Hippocampal formation (tissue), 2 donors: ENCODE results near the gene CD79A.
"Not testable (repeated sequence)": the region's sequence is repeated elsewhere in the genome, so short reads cannot be mapped to it uniquely, and the experiment has no call there.

Experiments used
- DNase-seq, 2 donors: peaks; one replicate each; lab custom pipeline; 2025; lab: John Stamatoyannopoulos, UW

CD79A gene

DNA sequence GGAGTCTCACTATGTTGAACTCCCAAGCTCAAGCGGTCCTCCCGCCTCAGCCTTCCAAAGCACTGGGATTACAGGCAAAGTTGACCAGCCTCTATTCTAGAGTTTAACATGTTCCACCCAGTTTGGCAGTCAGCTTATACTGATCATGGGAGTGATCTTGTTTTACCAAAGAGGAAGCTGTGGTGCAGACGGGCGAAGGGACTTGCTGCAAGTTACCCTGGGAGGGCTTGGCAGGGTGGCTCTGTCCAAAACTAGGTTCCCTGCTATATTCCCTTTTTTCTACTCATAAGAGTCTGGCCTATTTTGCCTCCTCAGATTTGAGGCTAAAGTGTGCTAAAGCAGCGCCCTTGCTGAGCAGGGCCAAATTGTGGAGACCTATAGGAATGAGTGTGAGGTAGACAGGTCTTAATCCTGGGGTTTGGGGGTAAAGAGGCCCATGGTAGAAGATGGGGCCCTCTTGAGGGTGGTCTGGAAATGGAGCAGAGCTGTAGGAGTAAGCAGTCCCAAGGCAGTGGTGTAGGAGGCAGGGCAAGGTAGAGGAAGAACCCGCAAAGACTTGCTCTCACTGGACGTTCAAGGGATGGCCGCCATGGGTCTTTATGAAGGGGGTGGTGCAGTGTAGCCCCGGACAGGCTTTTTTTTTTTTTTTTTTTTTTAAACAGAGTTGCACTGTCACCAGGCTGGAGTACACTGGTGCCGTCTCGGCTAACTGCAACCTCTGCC is 13.7 kb upstream of the CD79A start:
- no peak for DNase-seq

- DNase-seq, result no peak
Measured at GRCh38 chr19:41864374-41864773, 12.7 kb upstream of the CD79A start.

DNA sequence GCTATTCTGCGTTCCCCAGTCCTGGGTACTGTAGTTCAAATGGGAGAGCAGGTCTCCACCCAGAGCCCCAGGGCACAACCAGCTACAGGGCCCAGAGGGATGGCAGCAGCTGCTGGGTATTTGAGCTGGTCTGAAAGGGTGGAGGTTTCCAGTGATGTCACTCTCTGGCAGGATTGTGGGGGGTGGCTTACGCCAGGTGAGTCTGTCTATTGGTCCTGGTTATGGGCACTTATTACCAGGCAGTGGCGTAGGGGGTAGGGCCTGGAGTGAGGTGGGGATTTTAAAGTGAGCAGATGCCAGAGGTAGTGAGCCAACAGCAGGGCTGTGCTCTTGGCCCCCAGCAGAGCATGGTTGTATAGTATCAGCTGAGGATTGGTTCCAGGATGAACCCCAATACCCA is 10.8 kb upstream of the CD79A start:
- DNase-seq, result no peak

- no peak for DNase-seq
Measured at GRCh38 chr19:41868120-41868988, 8.7 kb upstream of the CD79A start.

DNA sequence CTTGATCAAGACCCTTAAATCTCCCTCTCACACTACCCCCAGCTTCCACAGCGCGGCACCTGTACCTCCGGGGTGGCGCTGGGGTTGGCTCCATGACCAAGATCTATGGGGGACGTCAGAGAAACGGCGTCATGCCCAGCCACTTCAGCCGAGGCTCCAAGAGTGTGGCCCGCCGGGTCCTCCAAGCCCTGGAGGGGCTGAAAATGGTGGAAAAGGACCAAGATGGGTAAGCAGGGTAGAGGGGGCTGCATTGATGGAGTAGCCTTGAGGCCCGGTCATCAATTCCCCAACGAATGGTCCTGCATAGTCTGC is 8.1 kb upstream of the CD79A start:
- no peak for DNase-seq

GRCh38 chr19:41869374-41869955 is 7.6 kb upstream of the CD79A start:
- no peak for DNase-seq

- no peak for DNase-seq
Measured at GRCh38 chr19:41870401-41870873, 6.6 kb upstream of the CD79A start.

- no peak for DNase-seq
Measured at GRCh38 chr19:41871573-41872383, 5.3 kb upstream of the CD79A start.

DNA sequence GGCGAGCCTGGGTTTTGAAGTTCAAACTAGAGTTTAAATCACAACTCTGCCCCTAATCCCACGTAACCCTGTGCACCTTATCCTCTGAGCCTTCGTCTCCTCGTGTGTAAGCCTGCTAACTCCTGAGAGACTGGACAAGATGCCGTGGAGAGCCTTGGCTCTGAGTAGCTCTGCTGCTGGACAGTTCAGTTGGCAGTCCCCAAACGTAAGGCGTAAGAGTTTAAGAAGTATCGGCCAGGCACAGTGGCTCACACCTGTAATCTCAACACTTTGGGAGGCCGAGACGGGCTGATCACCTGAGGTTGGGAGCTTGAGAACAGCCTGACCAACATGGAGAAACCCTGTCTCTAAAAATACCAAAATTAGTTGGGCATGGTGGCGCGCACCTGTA is 4.7 kb upstream of the CD79A start:
- no peak for DNase-seq

DNA sequence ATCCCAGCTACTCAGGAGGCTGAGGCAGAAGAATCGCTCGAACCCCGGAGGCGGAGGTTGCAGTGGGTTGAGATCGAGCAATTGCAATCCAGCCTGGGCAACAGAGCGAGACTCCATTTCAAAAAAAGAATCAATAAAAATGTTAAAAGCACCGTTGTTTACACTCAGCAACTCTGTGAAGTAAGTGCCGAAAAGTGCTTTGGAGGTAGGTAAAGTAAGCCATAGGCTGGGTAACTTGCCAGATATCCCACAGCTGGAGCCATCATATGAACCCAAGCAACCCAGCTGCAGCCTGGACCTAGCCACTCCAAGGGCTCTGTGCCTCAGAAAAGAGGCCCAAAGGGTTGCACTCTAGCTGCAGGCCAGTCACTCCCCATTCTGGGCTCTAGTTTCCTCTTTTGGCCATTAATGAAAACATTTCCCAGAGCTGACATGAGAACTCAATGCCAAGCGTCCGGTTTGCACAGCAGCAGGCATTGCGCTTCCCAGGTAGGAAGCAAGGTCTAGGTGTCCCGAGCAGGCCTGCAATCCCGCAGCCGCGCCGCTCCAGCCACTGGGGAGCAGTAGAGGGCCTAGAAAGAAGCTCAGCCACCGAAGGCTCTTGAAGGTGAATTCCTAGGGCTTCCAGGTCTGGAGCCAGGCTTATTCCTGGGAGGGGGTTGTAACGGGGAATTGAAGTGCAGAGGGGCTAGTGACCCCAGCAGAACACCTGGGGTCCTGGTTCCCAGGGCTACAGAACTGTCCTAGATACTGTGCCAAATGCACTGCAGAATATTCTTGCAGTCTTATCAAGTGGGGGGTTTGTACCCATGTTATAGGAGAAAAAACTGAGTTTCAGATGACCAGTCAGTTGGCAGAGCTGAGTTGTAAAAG is 4.1 kb upstream of the CD79A start:
- peak; percentile 24 to 46 for DNase-seq

DNA sequence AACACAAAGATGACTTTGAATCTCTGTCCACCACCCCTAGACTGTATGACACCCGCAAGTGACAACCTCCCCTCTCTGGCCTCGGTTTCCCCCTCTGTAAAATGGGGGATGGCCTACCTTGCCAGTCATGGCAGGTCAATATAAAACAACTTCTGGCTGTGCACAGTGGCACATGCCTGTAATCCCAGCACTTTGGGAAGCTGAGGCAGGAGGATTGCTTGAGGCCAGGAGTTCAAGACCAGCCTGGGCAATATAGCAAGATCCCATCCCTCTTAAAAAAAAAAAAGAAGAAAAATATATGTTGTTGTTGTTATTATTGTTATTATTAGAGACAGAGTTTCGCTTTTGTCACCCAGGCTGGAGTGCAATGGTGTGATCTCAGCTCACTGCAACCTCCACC is 1.1 kb upstream of the CD79A start:
- DNase-seq, result not testable (repeated sequence)

- no peak for DNase-seq
Measured at GRCh38 chr19:41877916-41878905, 1.1 kb downstream of the CD79A start.

GRCh38 chr19:41879080-41879479 is 2.0 kb downstream of the CD79A start:
- DNase-seq, result no peak

DNA sequence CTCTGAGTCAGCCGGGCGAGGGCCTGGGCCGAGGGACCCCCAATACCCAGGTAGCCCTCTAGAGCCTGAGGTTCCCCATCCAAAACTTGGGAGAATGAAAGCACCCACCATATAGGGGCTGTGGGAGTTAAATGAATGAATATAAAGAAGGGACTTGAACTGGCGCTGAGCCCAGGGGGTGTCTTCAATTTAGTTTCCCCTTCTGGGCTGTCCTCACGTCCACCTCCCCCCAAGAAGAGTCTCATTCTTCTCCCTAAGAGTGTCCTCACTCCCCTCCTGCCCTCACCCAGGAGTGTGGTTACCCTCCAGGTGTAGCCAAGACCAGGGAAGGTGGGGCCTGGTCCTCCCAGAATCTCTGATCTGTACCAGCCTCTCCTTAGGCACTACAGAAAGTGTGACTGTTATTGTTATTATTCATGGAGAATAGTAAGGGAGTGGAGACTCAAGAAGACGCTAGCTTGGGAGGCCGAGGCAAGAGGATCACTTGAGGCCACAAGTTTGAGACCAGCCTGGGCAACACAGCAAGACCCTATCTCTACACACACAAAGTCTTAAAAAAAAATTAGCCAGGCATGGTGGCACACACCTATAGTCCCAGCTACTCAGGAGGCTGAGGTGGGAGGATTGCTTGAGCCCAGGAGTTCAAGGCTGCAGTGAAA is 2.7 kb downstream of the CD79A start:
- no peak for DNase-seq

DNA sequence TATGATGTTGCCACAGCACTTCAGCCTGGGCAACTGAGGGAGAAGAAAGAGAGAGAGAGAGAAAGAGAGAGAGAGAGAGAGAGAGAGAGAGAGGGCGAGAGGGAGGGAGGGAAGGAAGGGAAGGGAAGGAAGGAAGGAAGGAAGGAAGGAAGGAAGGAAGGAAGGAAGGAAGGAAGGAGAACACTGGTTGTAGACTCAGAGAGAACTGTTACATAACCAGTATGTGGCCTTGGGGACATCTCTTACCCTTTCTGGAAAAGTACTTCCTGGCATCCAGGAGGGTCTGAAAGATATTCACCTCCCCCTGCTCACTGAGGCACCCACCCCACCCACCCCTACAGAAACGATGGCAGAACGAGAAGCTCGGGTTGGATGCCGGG is 3.2 kb downstream of the CD79A start:
- DNase-seq, result no peak

DNA sequence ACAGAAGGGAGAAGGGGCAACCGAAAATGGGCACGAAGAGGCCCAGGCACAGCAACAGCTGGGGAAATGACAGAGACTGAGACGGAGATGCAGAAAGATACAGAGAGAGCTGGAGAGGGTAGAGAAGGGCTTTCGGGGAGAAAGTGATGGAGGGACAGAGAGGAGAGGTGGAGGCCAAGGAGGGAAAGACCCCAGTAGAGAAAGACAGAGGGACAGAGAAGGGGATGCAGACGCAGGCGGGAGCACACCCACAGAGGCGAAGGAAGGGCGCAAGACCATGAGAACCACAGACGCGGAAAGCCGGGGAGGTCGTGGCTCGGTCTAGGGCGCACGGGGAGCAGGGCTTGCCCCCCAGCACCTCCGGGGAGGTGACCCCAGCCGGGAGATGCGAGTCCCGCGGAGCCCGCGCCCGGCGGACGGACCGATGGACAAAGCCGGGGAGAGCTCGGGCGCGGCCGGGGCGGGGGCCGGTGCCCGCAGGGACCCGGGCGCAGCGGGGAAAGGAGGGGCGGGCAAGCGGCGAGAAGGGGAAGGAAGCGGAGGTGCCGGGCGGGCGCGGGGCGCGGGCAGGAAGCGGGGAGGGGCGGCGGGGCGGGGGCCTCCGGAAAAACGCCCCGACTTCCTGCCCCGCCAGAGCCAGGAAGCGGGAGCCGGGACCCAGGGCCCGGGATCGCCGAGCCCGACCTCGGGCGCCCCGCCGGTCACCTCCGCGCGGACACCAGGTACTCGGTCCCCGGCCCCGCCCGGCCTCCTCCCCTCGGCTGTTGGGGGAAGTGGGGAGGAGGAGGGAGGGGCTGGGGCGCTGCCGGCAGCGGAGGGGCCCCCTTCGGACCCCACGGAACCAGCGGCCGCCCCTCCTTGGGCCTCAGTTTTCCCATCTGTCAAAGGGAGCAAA is 5.7 kb downstream of the CD79A start, which contains the start of gene ARHGEF1:
Gene ARHGEF1, plus strand, starts transcription at position 617 of the 895 bp plus-strand sequence. CDS start 4,899 bp downstream, outside the sequence.
- DNase-seq, result peak in 1 of 2 donors; percentile 15

GRCh38 chr19:41883463-41883820 is 6.4 kb downstream of the CD79A start:
- DNase-seq, result no peak
